ENCODE measurements around the gene HCN4.
"Not testable (repeated sequence)": the region's sequence is repeated elsewhere in the genome, so short reads cannot be mapped to it uniquely, and the experiment has no call there.

The HCN4 gene

GRCh38 chr15:73368301-73369136, at the start of gene HCN4:
Gene HCN4 (minus strand): TSS chr15:73368958. CDS start chr15:73368270, 688 bp downstream.
- peak; percentile 16 for DNase-seq (ENCODE audit: low spot score)

- DNase-seq (ENCODE audit: low spot score) = no peak
Measured at GRCh38 chr15:73414876-73415275, 46.1 kb upstream of the HCN4 start.

DNA sequence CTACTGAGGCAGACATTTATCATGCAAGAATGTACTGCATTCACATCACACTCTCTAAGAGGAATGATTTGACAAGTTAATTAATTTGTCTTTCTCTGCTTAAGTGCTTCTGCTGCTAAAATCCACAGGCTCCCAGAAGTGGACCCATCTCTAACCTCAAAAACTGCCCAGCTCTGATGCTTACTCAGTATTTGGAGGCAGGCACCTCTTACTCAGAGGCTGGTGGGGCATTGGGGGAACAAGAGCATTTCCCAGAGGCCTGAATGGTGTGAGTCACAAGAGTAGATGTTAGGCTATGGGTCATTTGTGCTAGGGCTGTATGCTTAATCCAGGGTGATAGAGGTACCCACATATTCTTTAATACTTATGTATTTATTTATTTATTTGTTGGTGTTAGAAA, 34.4 kb upstream of the HCN4 start:
- no peak for DNase-seq (ENCODE audit: low spot score)

DNA sequence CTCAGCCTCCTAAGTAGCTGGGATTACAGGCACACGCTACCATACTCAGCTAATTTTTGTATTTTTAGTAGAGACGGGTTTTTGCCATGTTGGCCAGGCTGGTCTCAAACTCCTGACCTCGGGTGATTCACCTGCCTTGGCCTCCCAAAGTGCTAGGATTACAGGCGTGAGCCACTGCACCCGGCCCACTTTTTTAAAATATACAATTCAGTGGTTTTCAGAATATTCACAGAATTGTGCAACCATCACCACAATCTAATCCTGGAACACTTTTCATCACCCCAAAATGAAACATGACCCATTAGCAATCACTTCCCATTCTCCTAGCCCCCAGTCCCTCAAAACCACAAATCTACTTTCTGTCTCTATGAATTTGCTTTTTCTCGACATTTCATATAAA, 31.5 kb upstream of the HCN4 start:
- DNase-seq (ENCODE audit: low spot score) = not testable (repeated sequence)

DNA sequence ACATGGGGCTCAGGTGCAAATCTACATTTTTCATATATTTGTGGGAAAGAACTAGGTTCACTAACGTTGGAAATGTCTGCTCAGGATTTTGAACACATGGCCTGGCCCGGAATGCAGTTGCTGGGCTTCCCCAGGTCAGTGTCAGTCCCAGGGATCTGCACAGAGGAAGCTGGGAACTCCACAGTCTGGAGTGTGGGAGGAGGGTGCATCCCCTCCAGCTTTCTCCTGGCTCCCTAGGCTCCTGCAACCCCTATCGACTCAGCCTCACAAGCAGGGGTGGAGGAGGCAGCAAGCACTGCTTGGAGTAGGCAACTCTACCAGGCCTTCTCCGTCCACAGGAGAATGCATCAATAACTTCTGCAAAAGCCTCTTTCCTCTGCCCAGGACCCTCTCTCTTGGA, 30.1 kb upstream of the HCN4 start:
- no peak for DNase-seq (ENCODE audit: low spot score)

DNA sequence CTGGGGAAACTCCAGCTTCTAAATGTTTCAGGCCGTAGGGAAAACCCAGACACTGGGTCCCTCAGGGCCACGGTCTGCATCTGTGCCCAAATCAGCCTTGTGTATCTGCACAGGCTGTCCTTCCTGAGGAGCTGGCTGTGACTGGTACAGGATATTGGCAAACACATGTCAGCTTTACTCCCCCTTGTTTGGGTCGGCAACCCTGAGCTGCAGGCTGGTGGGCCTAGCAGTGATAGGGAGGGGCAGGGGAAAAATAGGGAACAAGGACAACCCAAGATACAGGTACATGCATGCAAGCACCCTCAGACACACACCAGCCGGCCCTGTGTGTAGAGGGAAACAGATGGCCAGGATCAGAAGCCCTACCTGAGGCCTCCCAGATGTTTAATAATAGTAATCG, 28.7 kb upstream of the HCN4 start:
- DNase-seq (ENCODE audit: low spot score) = no peak

GRCh38 chr15:73395671-73396070, 26.9 kb upstream of the HCN4 start:
- no peak for DNase-seq (ENCODE audit: low spot score)

DNA sequence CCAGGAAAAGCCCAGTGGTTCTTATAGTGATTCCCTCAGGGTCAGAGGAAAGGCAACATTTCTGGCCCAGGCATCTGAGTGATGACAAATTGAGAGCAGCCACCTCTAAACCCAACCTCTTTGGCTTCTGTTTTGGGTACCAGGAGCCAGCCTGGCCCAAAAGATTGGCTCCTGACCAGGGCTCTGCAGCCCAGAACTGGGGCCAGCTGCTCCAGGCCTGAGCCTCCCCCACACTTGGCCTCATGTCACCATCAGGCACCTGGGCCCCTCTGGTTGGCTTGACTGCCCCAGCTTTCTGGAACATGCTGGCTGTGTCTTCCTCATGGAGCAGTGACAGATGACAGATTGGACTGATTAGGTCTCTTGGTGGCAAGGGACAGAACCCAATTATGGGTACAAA, 26.0 kb upstream of the HCN4 start:
- DNase-seq (ENCODE audit: low spot score) = no peak

DNA sequence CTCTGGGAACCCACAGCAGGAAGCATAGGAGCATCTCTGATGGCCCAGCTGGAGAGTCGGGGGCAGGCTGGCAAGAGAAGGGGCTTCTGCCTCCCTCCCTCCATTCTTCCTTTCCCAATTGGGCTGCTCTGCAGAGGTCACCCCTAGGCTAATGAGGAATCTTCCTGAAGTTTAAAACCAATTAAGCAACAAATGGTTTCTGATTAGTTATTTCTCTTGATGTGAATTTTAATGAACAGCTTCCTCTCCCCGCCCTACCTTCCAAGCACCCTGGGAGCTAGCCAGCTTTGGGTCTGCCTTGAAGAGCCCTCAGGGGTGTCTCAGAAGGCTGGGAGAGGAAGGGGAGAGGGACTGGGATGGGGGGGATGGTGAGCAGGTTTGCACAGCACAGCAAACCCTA, 24.6 kb upstream of the HCN4 start:
- DNase-seq (ENCODE audit: low spot score) = no peak

DNA sequence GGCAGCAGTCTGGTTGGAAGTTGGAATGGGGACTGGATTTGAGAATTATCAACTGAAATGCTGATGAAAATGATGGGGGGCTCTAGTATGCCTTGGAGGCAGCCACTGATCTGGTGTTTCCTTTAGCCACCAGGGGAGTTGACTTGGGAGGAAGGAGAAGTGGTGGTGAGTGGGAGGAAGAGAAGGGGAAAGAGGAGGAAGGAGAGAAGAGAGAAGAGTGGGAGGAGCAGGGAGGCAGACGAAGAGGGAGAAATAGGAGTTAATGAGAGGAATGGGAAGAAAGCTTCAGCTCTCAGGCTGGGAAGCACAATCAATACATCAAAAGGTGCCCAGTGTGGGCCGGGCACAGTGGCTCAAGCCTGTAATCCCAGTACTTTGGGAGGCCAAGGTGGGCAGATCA, 23.3 kb upstream of the HCN4 start:
- DNase-seq (ENCODE audit: low spot score) = no peak

DNA sequence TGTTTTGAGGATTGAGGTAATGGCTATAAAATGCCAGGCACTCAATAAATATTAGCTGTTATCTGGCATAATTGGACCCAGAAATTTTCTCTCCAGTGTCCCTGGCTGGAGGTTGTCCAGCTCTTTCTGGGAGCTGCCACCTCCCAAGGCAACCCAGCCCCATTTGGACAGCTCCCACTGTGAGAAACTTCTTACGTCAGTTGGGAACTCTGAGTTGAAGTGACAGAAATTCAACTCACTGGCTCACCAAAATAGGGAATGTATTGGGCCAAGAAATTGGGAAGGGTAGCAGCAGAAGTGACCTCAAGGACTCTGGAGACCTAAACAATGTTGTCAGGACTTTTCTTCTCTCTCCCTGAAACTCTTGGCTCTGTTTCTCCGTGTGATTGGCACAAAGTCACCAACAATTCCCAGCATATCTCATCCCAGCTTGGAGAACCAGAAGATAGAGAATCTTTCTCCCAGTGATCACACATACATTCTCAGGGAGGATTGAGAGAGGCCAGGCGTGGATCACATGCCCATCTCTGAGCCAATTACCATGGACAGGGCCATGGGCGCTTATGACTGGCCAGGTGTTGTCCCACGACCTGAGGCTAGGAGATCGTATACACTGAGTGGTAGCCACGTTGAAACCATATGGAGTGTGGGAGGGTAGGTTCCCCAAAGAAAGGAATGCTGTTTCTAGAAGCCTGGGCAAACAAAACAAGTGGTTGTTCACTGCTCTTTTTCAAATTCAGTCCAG, 22.5 kb upstream of the HCN4 start:
- no peak for DNase-seq (ENCODE audit: low spot score)

DNA sequence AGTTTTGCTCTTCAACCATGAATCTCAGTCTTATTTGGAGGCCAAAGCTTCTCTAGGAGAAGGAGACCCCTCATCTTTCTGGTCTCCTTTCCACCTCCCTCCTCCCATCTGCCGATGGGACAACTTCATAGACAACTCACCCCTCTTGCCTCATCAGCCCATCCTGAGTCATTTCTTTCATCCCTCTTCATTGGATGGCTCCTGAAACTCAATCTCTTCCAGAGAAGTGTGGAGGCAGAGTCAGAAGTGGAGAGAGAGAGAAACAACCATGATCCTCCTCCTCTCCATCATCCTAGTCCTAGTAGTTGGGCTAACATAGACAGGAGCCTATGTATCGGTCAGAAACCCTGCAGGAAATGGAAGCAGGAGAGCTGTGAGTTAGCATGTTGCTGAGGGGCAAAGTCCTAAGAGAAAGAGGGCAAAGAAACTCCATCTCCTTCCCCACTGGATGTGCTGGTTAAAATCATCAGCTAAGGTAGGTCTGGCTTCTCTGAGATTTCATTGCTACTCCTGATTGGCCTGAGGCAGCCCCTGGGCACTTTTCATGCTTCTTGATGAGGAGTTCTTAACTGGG, 21.3 kb upstream of the HCN4 start:
- DNase-seq (ENCODE audit: low spot score) = no peak

DNA sequence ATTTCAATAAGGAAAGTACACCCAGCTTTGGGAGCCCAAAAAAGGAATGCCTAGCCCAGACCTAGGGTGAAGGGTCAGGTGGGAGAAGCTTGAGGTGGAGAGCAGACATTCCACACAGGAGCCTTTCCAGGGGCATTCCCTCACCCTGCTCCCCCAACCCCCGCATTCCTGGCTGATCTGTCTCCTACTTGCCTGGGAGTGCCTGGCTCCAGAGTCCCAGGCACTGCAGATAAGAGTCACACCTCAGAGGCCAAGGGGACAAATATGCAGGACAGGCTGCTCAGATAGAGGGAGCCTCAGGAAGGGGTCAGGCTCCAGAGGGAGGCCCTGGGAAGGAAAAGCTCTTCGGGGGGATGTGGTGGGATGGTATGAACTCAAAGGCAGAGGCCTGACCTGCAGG, 20.8 kb upstream of the HCN4 start:
- DNase-seq (ENCODE audit: low spot score) = no peak

GRCh38 chr15:73388256-73388781, 19.6 kb upstream of the HCN4 start:
- DNase-seq (ENCODE audit: low spot score) = no peak

- DNase-seq (ENCODE audit: low spot score) = no peak
Measured at GRCh38 chr15:73387507-73388255, 18.9 kb upstream of the HCN4 start.

DNA sequence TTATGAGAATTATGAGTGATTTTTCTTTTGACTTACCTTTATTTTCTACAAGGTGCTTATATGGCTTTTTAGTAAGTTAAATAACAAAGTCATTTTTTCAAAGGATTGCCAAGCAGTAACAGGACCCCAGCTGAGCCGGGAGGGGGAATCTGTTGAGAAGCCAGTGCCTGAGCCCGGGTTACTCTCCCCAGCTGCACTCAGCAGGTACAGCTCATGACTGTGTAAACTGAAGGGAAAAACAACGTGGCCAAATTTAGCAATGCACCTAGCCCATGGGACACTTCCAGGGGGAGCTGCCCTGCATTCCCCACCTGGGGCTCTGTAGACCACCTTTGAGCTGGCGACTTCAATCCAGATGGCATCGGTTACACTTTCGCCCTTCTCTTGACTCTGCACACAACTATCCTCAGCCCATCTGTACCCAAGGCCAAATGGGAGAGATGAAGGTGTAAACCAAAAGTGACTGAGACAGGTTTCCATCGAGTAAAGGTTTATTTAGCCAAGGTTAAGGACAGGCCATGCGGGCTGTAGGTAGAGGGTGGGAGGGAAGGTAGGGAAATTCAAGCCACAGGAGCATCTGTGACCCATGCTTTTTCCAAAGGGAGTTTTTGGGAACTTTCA, 18.2 kb upstream of the HCN4 start:
- DNase-seq (ENCODE audit: low spot score) = no peak

DNA sequence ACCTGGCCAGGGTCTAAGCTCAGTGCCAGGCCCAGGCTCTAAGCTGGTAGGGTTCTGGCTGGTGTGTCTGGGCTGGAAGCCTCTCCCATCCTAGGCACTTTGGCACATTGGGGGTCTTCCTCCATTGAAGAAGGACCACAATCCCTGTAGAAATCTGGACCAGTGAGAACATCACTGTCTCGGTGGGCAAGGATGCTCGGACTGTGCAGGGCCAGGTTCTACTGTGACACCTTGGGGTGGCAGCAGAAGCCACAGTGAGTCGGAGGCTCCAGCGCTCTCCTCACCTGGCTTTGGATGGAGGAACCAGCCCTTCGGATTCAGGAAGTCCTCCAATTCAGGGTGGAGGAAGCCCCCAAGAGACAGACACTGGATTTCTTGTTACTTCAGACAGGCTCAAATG, 17.5 kb upstream of the HCN4 start:
- no peak for DNase-seq (ENCODE audit: low spot score)

DNA sequence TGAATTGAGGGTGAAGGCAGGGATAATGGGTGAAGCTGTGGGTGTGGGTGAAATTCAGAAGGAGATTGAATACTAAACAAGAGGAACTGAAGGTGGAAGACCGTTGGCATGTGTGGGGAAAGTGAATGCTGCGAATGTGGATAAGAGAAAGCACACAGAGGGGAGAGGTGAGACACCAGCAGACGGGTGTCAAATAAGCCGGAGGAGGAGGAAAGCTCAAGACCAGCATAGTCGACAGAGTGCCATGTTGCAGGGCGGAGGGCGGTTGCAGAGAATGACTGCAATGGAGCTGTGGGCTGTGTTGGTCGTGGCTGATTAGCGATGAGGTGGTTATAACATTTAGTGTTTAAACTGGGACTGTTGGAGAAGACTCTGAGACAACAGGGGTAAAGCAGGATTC, 16.4 kb upstream of the HCN4 start:
- no peak for DNase-seq (ENCODE audit: low spot score)

- DNase-seq (ENCODE audit: low spot score) = no peak
Measured at GRCh38 chr15:73383310-73384189, 14.8 kb upstream of the HCN4 start.

- no peak for DNase-seq (ENCODE audit: low spot score)
Measured at GRCh38 chr15:73382115-73382514, 13.4 kb upstream of the HCN4 start.

DNA sequence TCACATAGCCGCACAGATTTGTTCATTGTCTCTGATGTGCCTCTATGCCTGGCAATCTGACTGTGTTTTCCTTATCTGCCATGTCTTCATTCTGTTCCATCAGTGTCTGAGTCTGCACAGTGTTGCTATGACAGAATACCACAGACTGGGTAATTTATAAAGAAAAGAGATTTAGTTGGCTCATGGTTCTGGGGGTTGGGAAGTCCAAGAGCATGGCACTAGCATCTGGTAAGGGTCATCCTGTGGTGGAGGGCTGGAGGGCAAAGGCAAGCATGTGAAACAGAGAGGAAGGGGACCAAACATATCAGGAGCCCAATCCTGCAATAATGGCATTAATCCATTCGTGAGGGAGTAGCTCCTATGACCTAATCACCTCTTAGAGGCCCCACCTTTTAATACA, 11.9 kb upstream of the HCN4 start:
- DNase-seq (ENCODE audit: low spot score) = peak; percentile 29
